Esophagus (tissue), 2 donors: Measurements from ENCODE around the gene C1orf105. TPM values are rescaled to one million over a fixed set of nuclear protein-coding genes. Genes with fewer than 3 reads are reported as not detected.
"Not testable (repeated sequence)": the region's sequence is repeated elsewhere in the genome, so short reads cannot be mapped to it uniquely, and the experiment has no call there.

Source experiments
- H3K27ac ChIP-seq, 2 donors: one replicate each; pipeline ENCODE4 v1.5.1; 2013; ENCODE audit warnings: low read depth in 2 of 2, mild to moderate bottlenecking in 2 of 2, inconsistent platforms in 1 of 2, low read length in 1 of 2, moderate library complexity in 1 of 2
- H3K27me3 ChIP-seq, 2 donors: one replicate each; pipeline ENCODE4 v1.6.1; 2013; ENCODE audit warnings: low read length in 2 of 2, control low read depth in 1 of 2, mild to moderate bottlenecking in 1 of 2; ENCODE audit not compliant: insufficient read depth in 2 of 2, control insufficient read depth in 1 of 2
- H3K36me3 ChIP-seq, 2 donors: one replicate each; pipeline ENCODE4 v1.6.1; 2013; ENCODE audit warnings: low read length in 1 of 2; ENCODE audit not compliant: control insufficient read depth in 2 of 2, insufficient read depth in 2 of 2
- H3K4me1 ChIP-seq, 2 donors: one replicate each; pipeline ENCODE4 v1.6.1; 2013; ENCODE audit warnings: low read length in 1 of 2; ENCODE audit not compliant: control insufficient read depth in 2 of 2, insufficient read depth in 2 of 2
- H3K4me3 ChIP-seq, 2 donors: one replicate each; pipeline ENCODE4 v1.5.1; 2013; ENCODE audit warnings: low read length in 2 of 2, mild to moderate bottlenecking in 2 of 2, low read depth in 1 of 2, moderate library complexity in 1 of 2
- H3K9me3 ChIP-seq, 2 donors: one replicate each; pipeline ENCODE4 v1.6.1; 2013; ENCODE audit warnings: mild to moderate bottlenecking in 2 of 2, low read depth in 1 of 2, low read length in 1 of 2, moderate library complexity in 1 of 2; ENCODE audit not compliant: control insufficient read depth in 2 of 2, insufficient read depth in 1 of 2
- WGBS, 2 donors: extraction: QIAGEN DNeasy Blood & Tissue Kit; methylation state at CpG; one replicate each; pipeline ENCODE4 v1.1.7; 2013; 5-methylcytosine and 5-hydroxymethylcytosine counted together
- polyA plus RNA-seq, 2 donors: library from polyadenylated mRNA; stranded (reverse); fragments of 200-250 nt; gene quantifications; one replicate each; pipeline ENCODE4 v1.2.3, GENCODE V29; 2013
- donor health status: healthy with polysubstance abuse.
- donor health status: Bipolar disorder and iron deficiency.

Gene C1orf105
- polyA plus RNA-seq: not detected

DNA sequence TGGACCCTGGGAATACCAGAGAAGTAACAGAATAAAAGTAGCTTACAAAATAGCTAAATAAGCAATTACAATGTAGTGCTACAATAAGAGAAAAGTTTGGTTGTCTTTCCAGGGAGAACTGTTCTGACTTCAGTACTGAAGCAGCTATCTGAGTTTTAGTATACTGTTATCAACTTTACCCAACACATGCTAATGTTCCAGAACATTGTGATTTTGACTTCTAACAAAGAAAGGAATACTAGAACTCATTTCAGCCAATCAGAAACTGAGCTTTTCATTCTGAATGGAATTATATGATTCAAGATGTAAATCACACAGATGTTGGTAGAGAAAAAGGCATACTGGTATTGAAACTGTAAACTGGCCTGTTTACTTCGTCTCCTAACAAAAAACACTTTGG lies at the start of gene C1orf105:
TSS of gene C1orf105 (plus strand) at position 301 of the 400 bp plus-strand sequence. CDS start 201 bp downstream, outside the sequence.
- Histone ChIP-seq H3K4me1 (no peaks in the 10 kb centered on the region), H3K27me3 (no peaks in the 10 kb centered on the region), H3K36me3 (no peaks in the 10 kb centered on the region), H3K9me3 (no peaks in the 10 kb centered on the region), H3K27ac (no peak within 1 kb of the TSS), H3K4me3 (no peak within 1 kb of the TSS)
- 90 to 91% methylated on average over 1 of the region's 1 CpG for WGBS, 2 donors

DNA sequence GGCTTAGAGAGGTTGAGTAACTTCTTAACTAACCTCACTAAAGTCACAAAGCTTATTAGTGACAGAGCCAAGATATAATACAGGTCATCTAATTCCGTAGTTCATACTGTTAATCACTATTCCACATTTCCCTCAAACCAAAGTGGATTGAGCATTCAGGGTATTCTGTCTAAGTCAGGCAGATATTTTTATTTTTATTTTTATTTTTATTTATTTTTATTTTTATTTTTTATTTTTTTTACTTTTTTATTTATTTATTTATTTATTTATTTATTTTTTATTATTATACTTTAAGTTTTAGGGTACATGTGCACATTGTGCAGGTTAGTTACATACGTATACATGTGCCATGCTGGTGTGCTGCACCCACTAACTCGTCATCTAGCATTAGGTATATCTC lies 48.8 kb upstream of the C1orf105 start:
- 93 to 99% methylated on average over 1 of the region's 3 CpGs for WGBS, 2 donors
- H3K36me3 ChIP-seq, H3K27ac ChIP-seq: not testable (repeated sequence)

DNA sequence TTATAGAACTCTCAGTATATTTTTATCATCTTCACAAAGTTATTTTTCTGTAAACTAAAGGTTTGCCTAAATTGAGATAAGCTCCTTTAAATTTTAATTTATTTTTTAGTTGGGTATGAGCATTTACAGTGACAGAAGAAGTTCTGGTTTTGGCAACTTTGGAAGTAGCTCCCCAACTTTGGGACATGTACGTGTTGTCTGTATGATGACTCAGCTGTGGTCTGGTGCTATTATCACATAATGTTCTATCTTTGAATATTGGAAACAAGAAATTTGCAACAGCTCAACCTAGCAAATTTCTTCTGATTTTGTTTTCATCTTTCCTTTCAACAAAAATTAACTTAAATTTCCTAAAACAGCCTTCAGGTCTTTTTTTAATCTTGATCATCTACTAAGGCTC lies 46.6 kb upstream of the C1orf105 start:
- Histone ChIP-seq H3K27ac (no peak overlapping the region), H3K27me3 (no peaks in the 10 kb centered on the region), H3K4me1 (no peaks in the 10 kb centered on the region), H3K9me3 (no peaks in the 10 kb centered on the region), H3K4me3 (no peak overlapping the region), H3K36me3 (no peaks in the 10 kb centered on the region)
- WGBS, 2 donors: 45 to 49% methylated on average over 1 of the region's 1 CpG

More for the DNA sequence above, 48.8 kb upstream of the C1orf105 start:
- H3K4me3 ChIP-seq, H3K27me3 ChIP-seq, H3K9me3 ChIP-seq, H3K4me1 ChIP-seq: not testable (repeated sequence)

DNA sequence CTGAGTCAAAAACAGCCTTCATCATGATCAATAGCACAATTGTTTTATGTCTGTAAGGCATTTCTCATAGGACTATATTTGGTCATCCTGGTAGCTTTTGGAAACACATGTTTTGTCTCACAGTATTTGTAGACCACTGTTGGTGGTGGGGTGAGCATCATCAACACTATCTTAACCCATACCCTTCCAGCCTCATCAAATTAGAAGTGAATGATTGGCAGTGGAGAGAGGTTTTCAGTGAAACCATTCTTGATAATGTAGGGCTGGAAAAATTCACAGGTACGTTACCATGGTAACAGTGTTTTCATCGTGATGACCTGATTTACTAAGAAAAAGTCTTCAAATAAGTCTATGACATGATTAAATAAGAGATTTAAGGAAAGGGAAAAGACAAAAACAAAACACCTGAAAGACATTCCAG lies 45.3 kb upstream of the C1orf105 start:
- no peaks in the 10 kb centered on the region for H3K27me3 ChIP-seq
- no peaks in the 10 kb centered on the region for H3K36me3 ChIP-seq
- H3K9me3 ChIP-seq: no peaks in the 10 kb centered on the region
- 70 to 71% methylated on average over 2 of the region's 2 CpGs for WGBS, 2 donors
- no peaks in the 10 kb centered on the region for H3K4me1 ChIP-seq
- no peak overlapping the region for H3K4me3 ChIP-seq
- H3K27ac ChIP-seq: no peak overlapping the region

DNA sequence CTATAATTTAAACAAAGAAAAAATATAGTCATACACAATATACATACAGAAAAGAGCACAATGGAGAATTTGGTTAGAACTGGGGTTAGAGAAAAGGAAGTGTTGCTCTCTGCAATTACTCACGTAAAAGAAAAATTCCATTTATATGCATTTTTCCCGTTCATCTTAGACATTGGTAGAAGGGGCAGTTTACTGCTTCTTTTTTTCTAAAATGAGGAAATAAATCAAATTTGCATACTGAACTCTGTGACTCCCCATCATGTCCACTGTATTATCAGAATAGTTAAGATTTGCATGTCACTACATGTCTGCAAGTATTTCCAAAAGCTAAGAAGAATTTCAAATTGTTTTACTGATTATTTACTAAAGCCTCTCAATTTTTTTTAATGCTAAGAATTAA lies 44.1 kb upstream of the C1orf105 start:
- H3K27ac ChIP-seq: no peak overlapping the region
- no peak overlapping the region for H3K4me3 ChIP-seq
- no peaks in the 10 kb centered on the region for H3K36me3 ChIP-seq
- H3K9me3 ChIP-seq: no peaks in the 10 kb centered on the region
- H3K4me1 ChIP-seq: no peaks in the 10 kb centered on the region
- 69 to 74% methylated on average over 2 of the region's 2 CpGs for WGBS, 2 donors
- H3K27me3 ChIP-seq: no peaks in the 10 kb centered on the region

- H3K36me3 ChIP-seq: no peaks in the 10 kb centered on the region
- H3K9me3 ChIP-seq: no peaks in the 10 kb centered on the region
- H3K27me3 ChIP-seq: no peaks in the 10 kb centered on the region
- no peaks in the 10 kb centered on the region for H3K4me1 ChIP-seq
- no peak overlapping the region for H3K4me3 ChIP-seq
- H3K27ac ChIP-seq: no peak overlapping the region
These were observed 42.9 kb upstream of the C1orf105 start for GRCh38 chr1:172377565-172377964.

GRCh38 chr1:172378109-172378760 lies 42.2 kb upstream of the C1orf105 start:
- H3K36me3 ChIP-seq: no peaks in the 10 kb centered on the region
- H3K27me3 ChIP-seq: no peaks in the 10 kb centered on the region
- H3K27ac ChIP-seq: no peak overlapping the region
- H3K9me3 ChIP-seq: no peaks in the 10 kb centered on the region
- H3K4me3 ChIP-seq: no peak overlapping the region
- WGBS, 2 donors: 97 to 98% methylated on average over 1 of the region's 1 CpG
- H3K4me1 ChIP-seq: no peaks in the 10 kb centered on the region

- Histone ChIP-seq H3K27ac (no peak overlapping the region), H3K4me1 (no peaks in the 10 kb centered on the region), H3K27me3 (no peaks in the 10 kb centered on the region), H3K36me3 (no peaks in the 10 kb centered on the region), H3K9me3 (no peaks in the 10 kb centered on the region), H3K4me3 (no peak overlapping the region)
- WGBS, 2 donors: 53 to 58% methylated on average over 6 of the region's 6 CpGs
These were observed 39.8 kb upstream of the C1orf105 start for GRCh38 chr1:172380441-172381244.

DNA sequence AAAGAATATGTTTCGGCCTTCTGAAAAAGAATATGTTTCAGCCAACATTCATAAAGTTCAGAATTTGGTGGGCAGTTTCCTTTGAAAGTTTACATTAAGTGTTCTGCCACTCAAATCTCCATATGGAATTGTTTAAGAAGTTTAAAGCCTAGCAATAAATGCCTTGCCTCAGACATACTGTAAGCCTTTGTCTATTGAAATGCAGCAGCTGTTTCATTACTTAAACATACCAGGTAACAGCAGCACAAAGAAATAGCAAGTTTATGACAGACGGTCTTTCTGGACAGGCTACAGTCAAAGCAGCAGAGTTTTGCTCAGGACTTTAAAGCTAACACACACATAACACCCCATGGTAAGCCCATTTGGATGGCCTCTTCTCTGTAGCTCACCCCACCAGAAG lies 38.5 kb upstream of the C1orf105 start:
- Histone ChIP-seq H3K4me3 (no peak overlapping the region), H3K36me3 (no peaks in the 10 kb centered on the region), H3K27me3 (no peaks in the 10 kb centered on the region), H3K9me3 (no peaks in the 10 kb centered on the region), H3K27ac (no peak overlapping the region), H3K4me1 (no peaks in the 10 kb centered on the region)
- 66 to 87% methylated on average over 2 of the region's 2 CpGs for WGBS, 2 donors

- Histone ChIP-seq H3K9me3 (no peaks in the 10 kb centered on the region), H3K36me3 (no peaks in the 10 kb centered on the region), H3K27ac (no peak overlapping the region), H3K4me3 (no peak overlapping the region), H3K4me1 (no peaks in the 10 kb centered on the region), H3K27me3 (no peaks in the 10 kb centered on the region)
- 80 to 83% methylated on average over 1 of the region's 1 CpG for WGBS, 2 donors
These were observed 38.1 kb upstream of the C1orf105 start for GRCh38 chr1:172382406-172382805.
